DND-41 (cell line): ENCODE results near the gene HADHB.
"Not testable (repeated sequence)": the region's sequence is repeated elsewhere in the genome, so short reads cannot be mapped to it uniquely, and the experiment has no call there.

Source experiments
- CTCF ChIP-seq: IDR thresholded peaks from 2 replicates; pipeline ENCODE4 v1.5.1; 2012; ENCODE audit warnings: borderline replicate concordance, low read length, moderate library complexity, mild to moderate bottlenecking; ENCODE audit not compliant: poor library complexity, severe bottlenecking; ENCODE audit errors: extremely low read depth
- EZH2 ChIP-seq: IDR thresholded peaks from 3 replicates; pipeline ENCODE4 v1.6.1; 2012; ENCODE audit warnings: borderline replicate concordance, low read depth, mild to moderate bottlenecking, moderate library complexity, low read length, inconsistent platforms; ENCODE audit not compliant: severe bottlenecking

GRCh38 chr2:26331321-26331720 lies 86.6 kb downstream of the HADHB start:
- TF ChIP-seq CTCF, EZH2: not testable (repeated sequence)
